Uterus (tissue), 2 donors: ENCODE results near the gene NOP9.

Source experiments
- POLR2A ChIP-seq, 2 donors: fragments of 450-650 bp; IDR thresholded peaks; one replicate each; pipeline ENCODE4 v1.6.1; 2016; ENCODE audit warnings: antibody characterized with exemption in 2 of 2, mild to moderate bottlenecking in 1 of 2, moderate library complexity in 1 of 2
- TF ChIP-seq, protein P1 (sequence below), 4 experiments: fragments of 200-600 bp in 2 of 4; fragments of 450-650 bp in 2 of 4; sonication (generic) in 2 of 4; IDR thresholded peaks; one replicate each; pipeline ENCODE4 v1.5.1; 2016 to 2019; ENCODE audit warnings: antibody characterized with exemption in 4 of 4, mild to moderate bottlenecking in 2 of 4, moderate library complexity in 1 of 4

DNA sequence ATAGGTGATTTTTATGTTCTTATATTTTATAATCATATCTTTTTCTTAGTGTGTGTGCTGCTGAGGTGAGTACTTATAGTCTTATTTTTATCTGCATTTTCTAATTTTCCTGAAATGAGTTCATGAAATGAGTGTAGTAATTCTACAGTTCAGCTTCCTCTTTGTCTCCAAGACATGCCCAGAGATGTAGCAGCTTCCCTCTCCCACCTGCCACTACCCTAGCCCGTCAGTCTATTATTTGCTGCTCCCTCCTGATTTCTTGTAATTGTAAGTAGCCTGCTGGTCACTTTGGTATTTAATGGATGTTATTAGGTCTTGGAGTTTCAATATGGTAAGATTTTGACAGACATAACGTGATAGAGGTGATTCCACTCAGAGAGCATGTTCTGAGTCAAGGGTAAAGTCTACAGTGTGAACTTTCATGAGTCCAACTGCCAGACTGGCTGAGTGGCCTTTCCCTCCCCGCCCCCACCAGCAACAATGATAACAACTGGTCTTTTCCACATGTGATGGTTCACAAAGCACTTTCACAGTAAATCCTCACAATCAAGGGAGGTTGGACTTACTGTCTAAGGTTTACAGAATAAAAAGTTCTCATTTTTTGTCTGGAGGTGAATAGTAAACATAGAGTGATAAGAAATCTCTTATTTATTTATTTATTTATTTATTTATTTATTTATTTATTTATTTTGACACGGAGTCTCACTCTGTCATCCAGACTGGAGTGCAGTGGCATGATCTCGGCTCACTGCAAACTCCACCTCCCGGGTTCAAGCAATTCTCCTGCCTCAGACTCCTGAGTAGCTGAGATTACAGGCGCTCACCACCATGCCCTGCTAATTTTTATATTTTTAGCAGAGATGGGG lies 44.4 kb downstream of the NOP9 start:
- TF ChIP-seq, protein P1, sequence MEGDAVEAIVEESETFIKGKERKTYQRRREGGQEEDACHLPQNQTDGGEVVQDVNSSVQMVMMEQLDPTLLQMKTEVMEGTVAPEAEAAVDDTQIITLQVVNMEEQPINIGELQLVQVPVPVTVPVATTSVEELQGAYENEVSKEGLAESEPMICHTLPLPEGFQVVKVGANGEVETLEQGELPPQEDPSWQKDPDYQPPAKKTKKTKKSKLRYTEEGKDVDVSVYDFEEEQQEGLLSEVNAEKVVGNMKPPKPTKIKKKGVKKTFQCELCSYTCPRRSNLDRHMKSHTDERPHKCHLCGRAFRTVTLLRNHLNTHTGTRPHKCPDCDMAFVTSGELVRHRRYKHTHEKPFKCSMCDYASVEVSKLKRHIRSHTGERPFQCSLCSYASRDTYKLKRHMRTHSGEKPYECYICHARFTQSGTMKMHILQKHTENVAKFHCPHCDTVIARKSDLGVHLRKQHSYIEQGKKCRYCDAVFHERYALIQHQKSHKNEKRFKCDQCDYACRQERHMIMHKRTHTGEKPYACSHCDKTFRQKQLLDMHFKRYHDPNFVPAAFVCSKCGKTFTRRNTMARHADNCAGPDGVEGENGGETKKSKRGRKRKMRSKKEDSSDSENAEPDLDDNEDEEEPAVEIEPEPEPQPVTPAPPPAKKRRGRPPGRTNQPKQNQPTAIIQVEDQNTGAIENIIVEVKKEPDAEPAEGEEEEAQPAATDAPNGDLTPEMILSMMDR (IDR thresholded peaks at IDR 0.05), result no peak
- TF ChIP-seq POLR2A (IDR thresholded peaks at IDR 0.05), result no peak
